ENCODE data around the gene LRSAM1. TPM values are rescaled to one million over a fixed set of nuclear protein-coding genes. Genes with fewer than 3 reads are reported as not detected.

Gene LRSAM1
- total and polyA plus RNA-seq, 9 of the 15 experiments (the other 6 are each of a cell fraction or from before 2014, with no cell fraction given) = 0.07 to 16.2 (median 4.7) TPM

DNA sequence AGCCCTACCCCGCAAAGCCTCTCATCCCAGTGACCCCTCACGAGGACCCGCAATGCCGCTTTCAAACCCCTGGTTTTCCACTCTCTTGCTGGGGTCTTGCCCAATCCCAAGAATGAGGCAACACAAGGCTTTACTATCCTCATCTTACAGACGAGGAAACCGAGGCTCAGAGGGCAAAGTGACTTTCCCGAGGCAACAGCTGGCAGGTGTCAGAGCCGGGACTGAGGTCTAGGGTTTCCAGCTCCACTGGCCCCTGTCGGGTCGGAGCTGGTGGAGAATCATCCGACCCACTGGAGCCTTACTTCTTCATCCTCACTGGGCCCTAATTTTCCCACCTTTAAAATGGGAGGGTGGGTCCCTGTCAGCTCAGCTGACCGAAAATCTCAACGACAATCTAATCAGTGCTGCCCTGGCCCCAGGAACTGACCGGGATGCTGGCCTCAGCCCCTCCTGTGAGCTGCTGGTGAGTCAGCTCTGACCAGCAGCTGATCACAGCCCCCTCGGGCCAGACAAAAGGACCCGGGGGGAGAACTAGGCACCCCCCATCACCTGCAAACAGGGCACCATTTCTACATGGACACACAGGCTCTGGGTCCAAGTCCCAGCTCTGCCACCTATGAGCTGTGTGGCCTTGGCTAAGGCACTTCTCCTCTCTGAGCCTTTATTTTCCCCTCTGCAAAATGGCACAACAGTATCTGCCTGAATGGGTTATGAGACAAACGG, 88.1 kb downstream of the LRSAM1 start (continued):
- TF ChIP-seq SPI1 (IDR thresholded peaks at IDR 0.05; ENCODE audit: borderline replicate concordance, low read depth, low read length) = no peak
- no peak for TF ChIP-seq ZNF444 (CRISPR knock-in tag; IDR thresholded peaks at IDR 0.05)
- no peak for TF ChIP-seq MCM5 (IDR thresholded peaks at IDR 0.05; ENCODE audit: low read depth)
- no peak for TF ChIP-seq PTRF (tag; IDR thresholded peaks at IDR 0.05)
- TF ChIP-seq ZNF212 (CRISPR knock-in tag; IDR thresholded peaks at IDR 0.05) = no peak
- TF ChIP-seq NR2C2 (CRISPR knock-in tag; IDR thresholded peaks at IDR 0.05) = no peak
- TF ChIP-seq NR2C2 (tag; IDR thresholded peaks at IDR 0.05) = peak; percentile 50
- no peak for TF ChIP-seq MXI1 (IDR thresholded peaks at IDR 0.05; ENCODE audit: low read depth, low read length)
- TF ChIP-seq, protein P1, sequence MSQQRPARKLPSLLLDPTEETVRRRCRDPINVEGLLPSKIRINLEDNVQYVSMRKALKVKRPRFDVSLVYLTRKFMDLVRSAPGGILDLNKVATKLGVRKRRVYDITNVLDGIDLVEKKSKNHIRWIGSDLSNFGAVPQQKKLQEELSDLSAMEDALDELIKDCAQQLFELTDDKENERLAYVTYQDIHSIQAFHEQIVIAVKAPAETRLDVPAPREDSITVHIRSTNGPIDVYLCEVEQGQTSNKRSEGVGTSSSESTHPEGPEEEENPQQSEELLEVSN (IDR thresholded peaks at IDR 0.05; ENCODE audit: borderline replicate concordance in 1 of 2, extremely low read depth in 1 of 2, insufficient read depth in 1 of 2, insufficient read length in 1 of 2, low read depth in 1 of 2, low read length in 1 of 2, poor library complexity in 1 of 2, severe bottlenecking in 1 of 2) = no peak
- no peak for TF ChIP-seq ZNF23 (CRISPR knock-in tag; IDR thresholded peaks at IDR 0.05)
- TF ChIP-seq SNRNP70 (optimal IDR thresholded peaks at IDR 0.05; ENCODE audit: low read depth, low read length) = no peak
- TF ChIP-seq JUND (IDR thresholded peaks at IDR 0.05; ENCODE audit: borderline replicate concordance, low read depth, low read length) = peak; percentile 97
- peak; percentile 84; the same call in 2 of the 3 replicates for TF ChIP-seq JUND (tag; IDR thresholded peaks at IDR 0.05; ENCODE audit: borderline replicate concordance, low read depth, low read length)
- TF ChIP-seq, protein P2, sequence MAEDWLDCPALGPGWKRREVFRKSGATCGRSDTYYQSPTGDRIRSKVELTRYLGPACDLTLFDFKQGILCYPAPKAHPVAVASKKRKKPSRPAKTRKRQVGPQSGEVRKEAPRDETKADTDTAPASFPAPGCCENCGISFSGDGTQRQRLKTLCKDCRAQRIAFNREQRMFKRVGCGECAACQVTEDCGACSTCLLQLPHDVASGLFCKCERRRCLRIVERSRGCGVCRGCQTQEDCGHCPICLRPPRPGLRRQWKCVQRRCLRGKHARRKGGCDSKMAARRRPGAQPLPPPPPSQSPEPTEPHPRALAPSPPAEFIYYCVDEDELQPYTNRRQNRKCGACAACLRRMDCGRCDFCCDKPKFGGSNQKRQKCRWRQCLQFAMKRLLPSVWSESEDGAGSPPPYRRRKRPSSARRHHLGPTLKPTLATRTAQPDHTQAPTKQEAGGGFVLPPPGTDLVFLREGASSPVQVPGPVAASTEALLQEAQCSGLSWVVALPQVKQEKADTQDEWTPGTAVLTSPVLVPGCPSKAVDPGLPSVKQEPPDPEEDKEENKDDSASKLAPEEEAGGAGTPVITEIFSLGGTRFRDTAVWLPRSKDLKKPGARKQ (CRISPR knock-in tag; IDR thresholded peaks at IDR 0.05) = no peak
- no peak for TF ChIP-seq ARID2 (IDR thresholded peaks at IDR 0.05)
- no peak for TF ChIP-seq ZNF449 (CRISPR knock-in tag; IDR thresholded peaks at IDR 0.05)
- TF ChIP-seq, protein P3, sequence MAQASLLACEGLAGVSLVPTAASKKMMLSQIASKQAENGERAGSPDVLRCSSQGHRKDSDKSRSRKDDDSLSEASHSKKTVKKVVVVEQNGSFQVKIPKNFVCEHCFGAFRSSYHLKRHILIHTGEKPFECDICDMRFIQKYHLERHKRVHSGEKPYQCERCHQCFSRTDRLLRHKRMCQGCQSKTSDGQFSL (CRISPR knock-in tag; IDR thresholded peaks at IDR 0.05) = 0 out of 2 replicates have a peak, but pooled peaks have one; percentile 10
- TF ChIP-seq, protein P3 (tag; IDR thresholded peaks at IDR 0.05) = no peak
- TF ChIP-seq ETS2 (tag; IDR thresholded peaks at IDR 0.05; ENCODE audit: borderline replicate concordance, poor library complexity, severe bottlenecking) = no peak
- 0 out of 2 replicates have a peak, but pooled peaks have one; percentile 19 for TF ChIP-seq HMBOX1 (IDR thresholded peaks at IDR 0.05)
- TF ChIP-seq TRIM24 (IDR thresholded peaks at IDR 0.05) = peak in 1 of 2 experiments; percentile 53; a peak in 1 of 4 replicates
- no peak for TF ChIP-seq ZNF174 (CRISPR knock-in tag; IDR thresholded peaks at IDR 0.05)
- TF ChIP-seq MEF2D (tag; conservative IDR thresholded peaks at IDR 0.05; ENCODE audit: low read depth) = no peak

Measured in K562 (cell line).